Endothelial cell (in vitro differentiated cells): ENCODE data around the gene ASAP2. TPM values are rescaled to one million over a fixed set of nuclear protein-coding genes. Genes with fewer than 3 reads are reported as not detected.

Experiments
- DNase-seq: peaks from one replicate; pipeline ENCODE4 v3.0.0; 2021; ENCODE audit warnings: low spot score
- H3K27ac Mint-ChIP-seq: one replicate; pipeline ENCODE4 v1.8.0; 2021; ENCODE audit warnings: mixed read lengths, inconsistent platforms; ENCODE audit not compliant: unreplicated experiment
- H3K27me3 Mint-ChIP-seq: one replicate; pipeline ENCODE4 v1.8.0; 2021; ENCODE audit warnings: mild to moderate bottlenecking, moderate library complexity, mixed read lengths, inconsistent platforms; ENCODE audit not compliant: unreplicated experiment
- H3K36me3 Mint-ChIP-seq: one replicate; pipeline ENCODE4 v1.8.0; 2021; ENCODE audit warnings: mild to moderate bottlenecking, low read depth, mixed read lengths, inconsistent platforms; ENCODE audit not compliant: unreplicated experiment
- H3K4me1 Mint-ChIP-seq: one replicate; pipeline ENCODE4 v1.8.0; 2021; ENCODE audit warnings: mild to moderate bottlenecking, mixed read lengths, inconsistent platforms; ENCODE audit not compliant: unreplicated experiment
- H3K4me3 Mint-ChIP-seq: one replicate; pipeline ENCODE4 v1.8.0; 2021; ENCODE audit warnings: mild to moderate bottlenecking, mixed read lengths, inconsistent platforms; ENCODE audit not compliant: unreplicated experiment
- H3K9me3 Mint-ChIP-seq: one replicate; pipeline ENCODE4 v1.8.0; 2021; ENCODE audit warnings: mixed read lengths, inconsistent platforms; ENCODE audit not compliant: unreplicated experiment
- CTCF ChIP-seq: fragments of 200-600 bp; sonication (generic); IDR thresholded peaks from one replicate; pipeline ENCODE4 v1.5.0; 2021; ENCODE audit warnings: antibody characterized with exemption; ENCODE audit not compliant: unreplicated experiment
- total RNA-seq: library from RNA; stranded (reverse); fragmentation: NEBNext Ultra II Directional; extraction: Animal tissue kit (Norgen Biotek cat#: 25700); gene quantifications from one replicate; pipeline ENCODE4 v1.2.1, GENCODE V29; 2021; ENCODE audit not compliant: unreplicated experiment

The ASAP2 gene
- total RNA-seq, 1 donor from 2014 or later: 31.8 TPM

DNA sequence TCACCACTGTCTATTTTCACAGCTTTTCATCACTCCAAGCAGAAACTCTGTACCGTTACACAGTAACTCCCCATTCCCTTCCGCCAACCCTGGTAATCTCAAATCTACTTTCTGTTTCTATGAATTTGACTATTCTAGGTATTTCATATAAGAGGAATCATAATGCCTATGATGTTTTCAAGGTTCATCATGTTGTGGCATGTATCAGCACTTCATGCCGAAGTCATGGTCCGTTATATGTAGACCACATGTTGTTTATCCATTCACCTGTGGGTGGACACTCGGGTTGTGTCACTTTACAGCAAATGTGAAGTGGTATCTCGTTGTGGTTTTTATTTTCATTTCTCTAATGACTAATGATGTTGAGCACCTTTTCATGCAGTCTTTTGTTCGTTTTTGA, 238.5 kb downstream of the ASAP2 start:
- no peak for TF ChIP-seq CTCF
- DNase-seq: no peak
- peaks cover 33% of the 10 kb centered on the region for H3K36me3 Mint-ChIP-seq
- H3K27me3 Mint-ChIP-seq: no peaks in the 10 kb centered on the region
- peak overlapping the region; percentile 12 for H3K4me3 Mint-ChIP-seq
- H3K4me1 Mint-ChIP-seq: no peaks in the 10 kb centered on the region
- H3K9me3 Mint-ChIP-seq: no peaks in the 10 kb centered on the region
- no peak overlapping the region for H3K27ac Mint-ChIP-seq

DNA sequence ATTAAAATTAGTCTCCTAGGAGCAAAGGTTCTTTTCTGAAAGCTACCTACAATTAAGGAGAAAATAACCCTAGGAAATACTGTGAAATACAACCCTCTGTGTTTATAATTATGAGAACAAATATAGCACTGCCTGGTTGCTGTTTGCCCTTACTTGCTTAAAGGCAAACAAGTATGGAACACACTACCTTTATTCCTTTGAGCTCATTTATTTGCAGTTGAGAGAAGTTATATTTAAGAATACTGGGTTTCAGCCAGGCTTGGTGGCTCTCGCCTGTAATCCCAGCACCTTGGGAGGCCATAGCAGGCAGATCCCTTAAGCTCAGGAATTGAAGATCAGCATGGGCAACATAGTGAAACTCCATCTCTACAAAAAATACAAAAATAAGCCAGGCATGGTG, 244.6 kb downstream of the ASAP2 start:
- H3K27me3 Mint-ChIP-seq: no peaks in the 10 kb centered on the region
- TF ChIP-seq CTCF: no peak
- no peak for DNase-seq
- no peaks in the 10 kb centered on the region for H3K9me3 Mint-ChIP-seq
- H3K4me3 Mint-ChIP-seq: no peak overlapping the region
- H3K4me1 Mint-ChIP-seq: no peaks in the 10 kb centered on the region
- no peak overlapping the region for H3K27ac Mint-ChIP-seq
- H3K36me3 Mint-ChIP-seq: peaks cover 20% of the 10 kb centered on the region

Other genes with a start within 250 kb of the ASAP2 start
- gene MBOAT2, start 203.1 kb upstream of the ASAP2 start, total RNA-seq: 71.6 TPM
- 97.3 TPM for gene ITGB1BP1, start 216.7 kb downstream of the ASAP2 start, total RNA-seq
- gene CPSF3, start 216.8 kb downstream of the ASAP2 start, total RNA-seq: 55.2 TPM